GM19397 (cell line): Measurements from ENCODE around the gene CTSW.
"Not testable (repeated sequence)": the region's sequence is repeated elsewhere in the genome, so short reads cannot be mapped to it uniquely, and the experiment has no call there.

ENCODE experiments used
- ATAC-seq: cut with Tn5 transposase; IDR thresholded peaks from one replicate; pipeline ENCODE4 v1.9.1; 2021; ENCODE audit warnings: mild to moderate bottlenecking, moderate library complexity; ENCODE audit not compliant: unreplicated experiment

The CTSW gene

GRCh38 chr11:65883786-65884715, 4.4 kb downstream of the CTSW start:
- ATAC-seq: no peak

- ATAC-seq: no peak
Measured at GRCh38 chr11:65884716-65885092, 5.1 kb downstream of the CTSW start.

- ATAC-seq: no peak
Measured at GRCh38 chr11:65885231-65885630, 5.6 kb downstream of the CTSW start.

- ATAC-seq: no peak
Measured at GRCh38 chr11:65885808-65886536, 6.3 kb downstream of the CTSW start.

GRCh38 chr11:65886826-65887722, 7.4 kb downstream of the CTSW start:
- no peak for ATAC-seq

- ATAC-seq: no peak
Measured at GRCh38 chr11:65887723-65888162, 8.1 kb downstream of the CTSW start.

GRCh38 chr11:65888163-65888814, 8.7 kb downstream of the CTSW start, which contains the start of gene FIBP:
Gene FIBP, minus strand, starts transcription at chr11:65888471. Its CDS starts 53 bp downstream, at chr11:65888418.
- peak; percentile 55 for ATAC-seq

GRCh38 chr11:65890324-65891218, 10.9 kb downstream of the CTSW start, which contains the start of gene CCDC85B:
Gene CCDC85B, plus strand, starts transcription at chr11:65890673. Its CDS starts 111 bp downstream, at chr11:65890784.
- ATAC-seq: peak; percentile 47

GRCh38 chr11:65891219-65892136, 11.8 kb downstream of the CTSW start:
- no peak for ATAC-seq

- not testable (repeated sequence) for ATAC-seq
Measured at GRCh38 chr11:65892137-65892540, 12.5 kb downstream of the CTSW start.

- ATAC-seq: no peak
Measured at GRCh38 chr11:65892661-65893317, 13.2 kb downstream of the CTSW start.

- no peak for ATAC-seq
Measured at GRCh38 chr11:65894034-65894591, 14.5 kb downstream of the CTSW start.

- no peak for ATAC-seq
Measured at GRCh38 chr11:65895482-65895981, 15.9 kb downstream of the CTSW start.

- ATAC-seq: no peak
Measured at GRCh38 chr11:65896034-65896999, 16.7 kb downstream of the CTSW start.

- no peak for ATAC-seq
Measured at GRCh38 chr11:65897020-65897471, 17.4 kb downstream of the CTSW start.
